A549 treated with DMSO at 1 μM for 4 hours (cell line): ENCODE measurements around the gene TGIF1. TPM values are rescaled to one million over a fixed set of nuclear protein-coding genes. Genes with fewer than 3 reads are reported as not detected.

Experiments
- total RNA-seq: library from RNA; stranded (reverse); fragments of 200-300 nt; extraction: Qiagen RNA extraction; gene quantifications from 5 replicates; pipeline ENCODE4 v1.2.3, GENCODE V29; 2022; ENCODE audit warnings: low read depth

TGIF1 gene
- 126 to 170 TPM (median 162 TPM) in 5 replicates for total RNA-seq

DNA sequence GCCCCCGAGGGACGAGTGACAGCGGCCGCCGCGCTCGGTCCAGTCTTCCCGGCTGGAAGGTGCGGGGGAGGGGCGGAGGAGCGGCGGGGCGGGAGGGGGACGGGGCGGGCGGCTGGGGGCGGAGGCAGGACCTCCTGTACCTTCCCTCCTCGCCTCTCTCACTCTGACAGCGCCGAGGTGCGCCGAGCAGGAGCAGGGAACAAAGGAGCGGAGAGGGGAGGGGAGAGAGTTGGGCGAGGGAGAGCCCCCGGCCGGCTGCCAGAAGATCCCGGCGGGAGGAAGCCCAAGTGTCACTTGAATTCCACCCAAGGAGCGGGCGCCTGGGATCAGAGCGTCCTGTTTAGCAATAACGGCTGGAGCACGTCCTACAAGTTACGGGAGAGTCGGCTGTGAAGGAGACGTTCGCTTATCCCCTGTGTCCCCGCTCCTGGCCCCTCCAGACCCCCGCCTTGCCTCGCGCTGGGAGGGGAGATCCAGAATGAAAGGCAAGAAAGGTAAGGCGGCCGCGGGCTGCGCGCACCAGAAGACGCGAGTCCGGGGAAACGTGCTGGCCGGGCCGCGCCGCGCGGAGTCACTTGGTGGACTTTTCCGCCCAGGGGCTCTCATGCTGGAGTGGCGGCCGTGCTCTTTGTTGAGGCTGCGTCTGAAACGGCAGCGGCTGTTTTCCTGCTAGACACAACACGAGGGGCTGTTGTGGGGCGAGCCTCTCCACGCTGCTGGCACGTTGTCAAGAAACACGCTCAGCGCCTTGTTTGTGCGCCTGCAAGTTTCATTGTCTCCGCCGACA is at the start of gene TGIF1:
Gene TGIF1, plus strand, starts transcription at position 161 of the 787 bp plus-strand sequence. Its CDS starts 318 bp downstream, at position 479.

Other genes starting within 250 kb of the TGIF1 start
- gene MYOM1, start 230.2 kb upstream of the TGIF1 start, total RNA-seq = 0.11 to 0.22 TPM (median 0.15 TPM) in 5 replicates
- gene MYL12A, start 202.4 kb upstream of the TGIF1 start, total RNA-seq = 272 to 322 TPM (median 322 TPM) in 5 replicates
- gene MYL12B, start 188.0 kb upstream of the TGIF1 start, total RNA-seq = 381 to 420 TPM (median 390 TPM) in 5 replicates